GM23338 (cell line): ENCODE results near the gene RNF166. TPM values are rescaled to one million over a fixed set of nuclear protein-coding genes. Genes with fewer than 3 reads are reported as not detected.

Experiments used
- ATAC-seq: fragments of 200-7000 bp; cut with Tn5 transposase; 3 replicates; pipeline ENCODE4 v1.9.1; 2020
- DNase-seq: peaks from one replicate; pipeline ENCODE4 v3.0.0-alpha.2; 2015; ENCODE audit warnings: low spot score
- H2AFZ ChIP-seq: fragments of 200-600 bp; sonication (generic); 2 replicates; pipeline ENCODE4 v1.8.0; 2016; ENCODE audit warnings: antibody characterized with exemption, mild to moderate bottlenecking, moderate library complexity
- H3F3A ChIP-seq: fragments of 200-600 bp; sonication (generic); replicated peaks from 2 replicates; pipeline ENCODE4 v1.8.0; 2017; ENCODE audit warnings: antibody characterized with exemption, mixed run types, low read depth
- H3K27ac ChIP-seq: fragments of 200-600 bp; sonication (generic); 2 replicates; pipeline ENCODE4 v1.6.1; 2016; ENCODE audit warnings: low read depth
- H3K27me3 ChIP-seq: fragments of 200-600 bp; sonication (generic); 2 replicates; pipeline ENCODE4 v1.8.0; 2016; ENCODE audit warnings: mild to moderate bottlenecking, mixed run types, moderate library complexity; ENCODE audit not compliant: insufficient read depth
- H3K36me3 ChIP-seq: fragments of 200-600 bp; sonication (generic); 2 replicates; pipeline ENCODE4 v1.8.0; 2016; ENCODE audit warnings: mild to moderate bottlenecking; ENCODE audit not compliant: insufficient read depth
- H3K4me1 ChIP-seq: fragments of 200-600 bp; sonication (generic); 2 replicates; pipeline ENCODE4 v1.8.0; 2016; ENCODE audit warnings: mild to moderate bottlenecking, moderate library complexity; ENCODE audit not compliant: insufficient read depth
- H3K4me2 ChIP-seq: fragments of 200-600 bp; sonication (generic); 2 replicates; pipeline ENCODE4 v1.7.1; 2017; ENCODE audit warnings: mixed run types
- H3K4me3 ChIP-seq: fragments of 200-600 bp; sonication (generic); 2 replicates; pipeline ENCODE4 v1.6.1; 2016; ENCODE audit warnings: mixed run types
- H3K79me2 ChIP-seq: fragments of 200-600 bp; sonication (generic); replicated peaks from 2 replicates; pipeline ENCODE4 v1.8.0; 2017; ENCODE audit warnings: mild to moderate bottlenecking; ENCODE audit not compliant: insufficient read depth
- H3K9me2 ChIP-seq: fragments of 200-600 bp; sonication (generic); 2 replicates; pipeline ENCODE4 v1.8.0; 2017; ENCODE audit not compliant: insufficient read depth
- H4K20me1 ChIP-seq: fragments of 200-600 bp; sonication (generic); replicated peaks from 2 replicates; pipeline ENCODE4 v1.8.0; 2017; ENCODE audit warnings: mild to moderate bottlenecking; ENCODE audit not compliant: insufficient read depth
- H3K27ac Mint-ChIP-seq: 2 replicates; pipeline ENCODE4 v1.8.0; 2020; ENCODE audit warnings: inconsistent platforms, mild to moderate bottlenecking, moderate library complexity, mixed read lengths
- H3K27me3 Mint-ChIP-seq: 3 replicates; pipeline ENCODE4 v1.8.0; 2022; ENCODE audit warnings: low read depth, mild to moderate bottlenecking, moderate library complexity, mixed read lengths, inconsistent platforms; ENCODE audit not compliant: insufficient read depth, poor library complexity
- H3K36me3 Mint-ChIP-seq: 3 replicates; pipeline ENCODE4 v1.8.0; 2021; ENCODE audit warnings: low read depth, mild to moderate bottlenecking, inconsistent platforms, moderate library complexity, mixed read lengths
- H3K4me1 Mint-ChIP-seq: 3 replicates; pipeline ENCODE4 v1.8.0; 2020; ENCODE audit warnings: mild to moderate bottlenecking, inconsistent platforms, mixed read lengths
- H3K4me3 Mint-ChIP-seq: 3 replicates; pipeline ENCODE4 v1.8.0; 2021; ENCODE audit warnings: moderate library complexity, mild to moderate bottlenecking, inconsistent platforms, mixed read lengths
- H3K9me3 Mint-ChIP-seq: 3 replicates; pipeline ENCODE4 v1.8.0; 2020; ENCODE audit warnings: moderate library complexity, mild to moderate bottlenecking, inconsistent platforms, mixed read lengths
- CREB1 ChIP-seq: fragments of 250-450 bp; sonication (Bioruptor Pico); IDR thresholded peaks from 2 replicates; pipeline ENCODE4 v1.5.0; 2020; ENCODE audit warnings: low read depth, mild to moderate bottlenecking, moderate library complexity
- EZH2 ChIP-seq: fragments of 200-600 bp; sonication (generic); IDR thresholded peaks from one replicate; pipeline ENCODE4 v1.8.0; 2017; ENCODE audit warnings: antibody characterized with exemption, mild to moderate bottlenecking, low read depth; ENCODE audit not compliant: unreplicated experiment
- EZH2phosphoT487 ChIP-seq: fragments of 200-600 bp; sonication (generic); IDR thresholded peaks from one replicate; pipeline ENCODE4 v1.8.1; 2018; ENCODE audit warnings: antibody characterized with exemption; ENCODE audit not compliant: unreplicated experiment
- JUNB ChIP-seq: IDR thresholded peaks from one replicate; pipeline ENCODE4 v1.6.1; 2016; ENCODE audit warnings: antibody characterized with exemption; ENCODE audit not compliant: unreplicated experiment
- NANOG ChIP-seq: IDR thresholded peaks from 2 replicates; pipeline ENCODE4 v1.6.1; 2016; ENCODE audit warnings: antibody characterized with exemption, borderline replicate concordance
- POLR2AphosphoS5 ChIP-seq: IDR thresholded peaks from 2 replicates; pipeline ENCODE4 v1.6.1; 2016; ENCODE audit warnings: antibody characterized with exemption, low read depth
- STAT1 ChIP-seq: IDR thresholded peaks from one replicate; pipeline ENCODE4 v1.6.1; 2016; ENCODE audit warnings: antibody characterized with exemption; ENCODE audit not compliant: unreplicated experiment
- ZNF114 ChIP-seq: fragments of 250-450 bp; sonication (Bioruptor Pico); IDR thresholded peaks from 2 replicates; pipeline ENCODE4 v1.5.0; 2020; ENCODE audit warnings: mild to moderate bottlenecking, moderate library complexity
- ZNF331 ChIP-seq: fragments of 250-450 bp; sonication (Bioruptor Pico); IDR thresholded peaks from 2 replicates; pipeline ENCODE4 v1.5.0; 2020; ENCODE audit warnings: low read depth, mild to moderate bottlenecking, moderate library complexity
- polyA plus RNA-seq: library from polyadenylated mRNA; unstranded; fragments of >200 nt; fragmentation: Nextera tagmentation; extraction: Ambion mirVana; gene quantifications from 2 replicates; pipeline ENCODE4 v1.2.1, GENCODE V29; 2016
- total RNA-seq: library from RNA; depleted of rRNA; stranded (reverse); fragments of >200 nt; shearing (Covaris generic); gene quantifications from 2 replicates; pipeline ENCODE4 v1.2.3, GENCODE V29; 2014
- TF ChIP-seq, protein P1 (sequence below): IDR thresholded peaks from 2 replicates; pipeline ENCODE4 v1.6.1; 2016; ENCODE audit warnings: antibody characterized with exemption
- TF ChIP-seq, protein P2 (sequence below), 2 experiments: fragments of 200-600 bp in 1 of 2; sonication (generic) in 1 of 2; conservative IDR thresholded peaks; 2 replicates each; pipeline versions ENCODE4 v1.5.1 to v1.6.1; 2016 to 2017; ENCODE audit warnings: antibody characterized with exemption in 2 of 2, low read depth in 2 of 2, mild to moderate bottlenecking in 2 of 2, moderate library complexity in 1 of 2
- TF ChIP-seq, protein P3 (sequence below): IDR thresholded peaks from one replicate; pipeline ENCODE4 v1.6.1; 2018; ENCODE audit warnings: antibody characterized with exemption; ENCODE audit not compliant: unreplicated experiment

RNF166 gene
- total and polyA plus RNA-seq, 2 experiments from 2014 or later = 24.9 to 43.4 TPM

DNA sequence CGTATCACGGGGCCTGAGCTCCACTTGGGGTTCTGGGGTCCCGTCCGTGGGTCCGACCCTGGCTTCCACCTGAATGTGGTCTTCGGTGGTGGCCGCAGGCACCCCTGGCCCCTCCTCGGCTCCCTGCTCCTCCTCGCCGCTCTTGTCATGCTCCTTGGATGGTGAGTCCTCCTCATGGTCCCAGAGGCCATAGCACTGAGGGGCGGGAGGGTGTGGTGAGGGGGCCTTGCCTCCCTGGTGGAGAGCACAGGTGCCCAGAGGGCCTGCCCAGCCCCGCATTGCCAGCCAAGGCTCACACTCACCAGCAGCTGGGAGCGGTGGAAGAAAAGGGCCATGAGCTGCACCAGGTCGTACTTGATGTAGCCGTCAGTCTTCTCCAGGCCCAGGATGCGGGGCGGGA is 15.0 kb upstream of the RNF166 start:
- Mint-ChIP-seq H3K9me3 (no peaks in the 10 kb centered on the region), H3K4me1 (no peaks in the 10 kb centered on the region), H3K27ac (no peak overlapping the region), H3K36me3 (peaks cover 29% of the 10 kb centered on the region), H3K27me3 (peaks cover 14% of the 10 kb centered on the region), H3K4me3 (no peak overlapping the region)
- Histone ChIP-seq H3K27ac (no peak overlapping the region), H3K9me2 (no peaks in the 10 kb centered on the region), H3K4me2 (no peak overlapping the region), H3K36me3 (no peaks in the 10 kb centered on the region), H3K79me2 (no peaks in the 10 kb centered on the region), H3K27me3 (no peaks in the 10 kb centered on the region), H3K4me1 (no peaks in the 10 kb centered on the region), H2AFZ (no peak overlapping the region), H4K20me1 (no peaks in the 10 kb centered on the region), H3K4me3 (no peak overlapping the region), H3F3A (no peaks in the 10 kb centered on the region)
- ATAC-seq = no peak
- no peak for DNase-seq
- TF ChIP-seq EZH2phosphoT487 = no peak
- no peak for TF ChIP-seq ZNF331
- no peak for TF ChIP-seq JUNB
- no peak for TF ChIP-seq NANOG
- TF ChIP-seq CREB1 (CRISPR knock-in tag) = no peak
- TF ChIP-seq, protein P1, sequence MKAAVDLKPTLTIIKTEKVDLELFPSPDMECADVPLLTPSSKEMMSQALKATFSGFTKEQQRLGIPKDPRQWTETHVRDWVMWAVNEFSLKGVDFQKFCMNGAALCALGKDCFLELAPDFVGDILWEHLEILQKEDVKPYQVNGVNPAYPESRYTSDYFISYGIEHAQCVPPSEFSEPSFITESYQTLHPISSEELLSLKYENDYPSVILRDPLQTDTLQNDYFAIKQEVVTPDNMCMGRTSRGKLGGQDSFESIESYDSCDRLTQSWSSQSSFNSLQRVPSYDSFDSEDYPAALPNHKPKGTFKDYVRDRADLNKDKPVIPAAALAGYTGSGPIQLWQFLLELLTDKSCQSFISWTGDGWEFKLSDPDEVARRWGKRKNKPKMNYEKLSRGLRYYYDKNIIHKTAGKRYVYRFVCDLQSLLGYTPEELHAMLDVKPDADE = no peak
- TF ChIP-seq POLR2AphosphoS5 = no peak
- no peak for TF ChIP-seq STAT1
- TF ChIP-seq ZNF114 = no peak
- TF ChIP-seq EZH2 = no peak
- TF ChIP-seq, protein P2, sequence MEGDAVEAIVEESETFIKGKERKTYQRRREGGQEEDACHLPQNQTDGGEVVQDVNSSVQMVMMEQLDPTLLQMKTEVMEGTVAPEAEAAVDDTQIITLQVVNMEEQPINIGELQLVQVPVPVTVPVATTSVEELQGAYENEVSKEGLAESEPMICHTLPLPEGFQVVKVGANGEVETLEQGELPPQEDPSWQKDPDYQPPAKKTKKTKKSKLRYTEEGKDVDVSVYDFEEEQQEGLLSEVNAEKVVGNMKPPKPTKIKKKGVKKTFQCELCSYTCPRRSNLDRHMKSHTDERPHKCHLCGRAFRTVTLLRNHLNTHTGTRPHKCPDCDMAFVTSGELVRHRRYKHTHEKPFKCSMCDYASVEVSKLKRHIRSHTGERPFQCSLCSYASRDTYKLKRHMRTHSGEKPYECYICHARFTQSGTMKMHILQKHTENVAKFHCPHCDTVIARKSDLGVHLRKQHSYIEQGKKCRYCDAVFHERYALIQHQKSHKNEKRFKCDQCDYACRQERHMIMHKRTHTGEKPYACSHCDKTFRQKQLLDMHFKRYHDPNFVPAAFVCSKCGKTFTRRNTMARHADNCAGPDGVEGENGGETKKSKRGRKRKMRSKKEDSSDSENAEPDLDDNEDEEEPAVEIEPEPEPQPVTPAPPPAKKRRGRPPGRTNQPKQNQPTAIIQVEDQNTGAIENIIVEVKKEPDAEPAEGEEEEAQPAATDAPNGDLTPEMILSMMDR (conservative IDR thresholded peaks at IDR 0.05; ENCODE audit: low read depth in 2 of 2) = no peak

DNA sequence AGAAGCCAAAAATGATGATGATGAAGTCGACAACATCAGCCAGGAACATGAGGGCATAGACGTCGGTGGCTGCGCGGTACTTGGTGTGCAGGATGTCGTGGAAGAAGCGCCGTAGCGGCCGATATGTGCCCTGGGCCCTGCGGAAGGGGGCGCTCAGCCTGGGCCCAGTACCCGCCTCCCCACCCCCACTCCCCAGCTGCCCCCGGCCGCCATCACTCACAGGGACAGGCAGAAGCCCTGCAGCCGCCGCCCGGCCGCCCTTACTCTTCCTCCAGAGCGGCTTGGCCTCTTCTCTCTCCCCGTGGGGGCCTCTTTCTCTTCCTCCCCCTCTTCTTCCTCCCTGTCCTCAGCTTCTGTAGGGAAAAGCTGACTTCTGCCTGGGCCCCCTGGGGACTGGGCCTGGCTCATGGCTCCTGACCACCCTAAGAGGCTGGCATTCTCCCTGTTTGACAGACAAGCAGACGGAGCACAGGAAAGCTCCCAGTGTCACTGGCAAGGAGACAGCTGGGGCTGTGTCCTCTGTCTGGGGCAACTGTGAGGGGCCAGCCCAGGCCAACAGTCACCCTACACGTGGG is 14.3 kb upstream of the RNF166 start:
- Mint-ChIP-seq H3K36me3 (peaks cover 31% of the 10 kb centered on the region), H3K4me3 (no peak overlapping the region), H3K4me1 (no peaks in the 10 kb centered on the region), H3K27me3 (peaks cover 14% of the 10 kb centered on the region), H3K9me3 (no peaks in the 10 kb centered on the region), H3K27ac (no peak overlapping the region)
- Histone ChIP-seq H3K27ac (no peak overlapping the region), H3F3A (no peaks in the 10 kb centered on the region), H3K27me3 (no peaks in the 10 kb centered on the region), H3K36me3 (no peaks in the 10 kb centered on the region), H3K4me2 (no peak overlapping the region), H3K4me1 (no peaks in the 10 kb centered on the region), H2AFZ (no peak overlapping the region), H3K79me2 (no peaks in the 10 kb centered on the region), H3K9me2 (no peaks in the 10 kb centered on the region), H4K20me1 (no peaks in the 10 kb centered on the region), H3K4me3 (no peak overlapping the region)
- ATAC-seq (no peak), DNase-seq (no peak)
- TF ChIP-seq EZH2 = no peak
- TF ChIP-seq, protein P3, sequence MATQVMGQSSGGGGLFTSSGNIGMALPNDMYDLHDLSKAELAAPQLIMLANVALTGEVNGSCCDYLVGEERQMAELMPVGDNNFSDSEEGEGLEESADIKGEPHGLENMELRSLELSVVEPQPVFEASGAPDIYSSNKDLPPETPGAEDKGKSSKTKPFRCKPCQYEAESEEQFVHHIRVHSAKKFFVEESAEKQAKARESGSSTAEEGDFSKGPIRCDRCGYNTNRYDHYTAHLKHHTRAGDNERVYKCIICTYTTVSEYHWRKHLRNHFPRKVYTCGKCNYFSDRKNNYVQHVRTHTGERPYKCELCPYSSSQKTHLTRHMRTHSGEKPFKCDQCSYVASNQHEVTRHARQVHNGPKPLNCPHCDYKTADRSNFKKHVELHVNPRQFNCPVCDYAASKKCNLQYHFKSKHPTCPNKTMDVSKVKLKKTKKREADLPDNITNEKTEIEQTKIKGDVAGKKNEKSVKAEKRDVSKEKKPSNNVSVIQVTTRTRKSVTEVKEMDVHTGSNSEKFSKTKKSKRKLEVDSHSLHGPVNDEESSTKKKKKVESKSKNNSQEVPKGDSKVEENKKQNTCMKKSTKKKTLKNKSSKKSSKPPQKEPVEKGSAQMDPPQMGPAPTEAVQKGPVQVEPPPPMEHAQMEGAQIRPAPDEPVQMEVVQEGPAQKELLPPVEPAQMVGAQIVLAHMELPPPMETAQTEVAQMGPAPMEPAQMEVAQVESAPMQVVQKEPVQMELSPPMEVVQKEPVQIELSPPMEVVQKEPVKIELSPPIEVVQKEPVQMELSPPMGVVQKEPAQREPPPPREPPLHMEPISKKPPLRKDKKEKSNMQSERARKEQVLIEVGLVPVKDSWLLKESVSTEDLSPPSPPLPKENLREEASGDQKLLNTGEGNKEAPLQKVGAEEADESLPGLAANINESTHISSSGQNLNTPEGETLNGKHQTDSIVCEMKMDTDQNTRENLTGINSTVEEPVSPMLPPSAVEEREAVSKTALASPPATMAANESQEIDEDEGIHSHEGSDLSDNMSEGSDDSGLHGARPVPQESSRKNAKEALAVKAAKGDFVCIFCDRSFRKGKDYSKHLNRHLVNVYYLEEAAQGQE = no peak
- no peak for TF ChIP-seq EZH2phosphoT487
- TF ChIP-seq POLR2AphosphoS5 = no peak
- no peak for TF ChIP-seq ZNF331
- TF ChIP-seq NANOG = no peak
- TF ChIP-seq, protein P1 = no peak
